OCI-LY3 (cell line): ENCODE measurements around the gene USP2.

Experiments used
- EZH2phosphoT487 ChIP-seq: fragments of 200-600 bp; shearing (Covaris generic); IDR thresholded peaks from 2 replicates; pipeline ENCODE4 v1.6.1; 2018; ENCODE audit warnings: antibody characterized with exemption, mixed run types, low read depth
- TF ChIP-seq, protein P1 (sequence below): fragments of 200-600, 300-600 bp; sonication (generic); IDR thresholded peaks from 2 replicates; pipeline ENCODE4 v1.5.1; 2014; ENCODE audit warnings: antibody characterized with exemption, low read length, low read depth

GRCh38 chr11:119366690-119367620 lies 14.5 kb downstream of the USP2 start:
- TF ChIP-seq EZH2phosphoT487: no peak
- TF ChIP-seq, protein P1, sequence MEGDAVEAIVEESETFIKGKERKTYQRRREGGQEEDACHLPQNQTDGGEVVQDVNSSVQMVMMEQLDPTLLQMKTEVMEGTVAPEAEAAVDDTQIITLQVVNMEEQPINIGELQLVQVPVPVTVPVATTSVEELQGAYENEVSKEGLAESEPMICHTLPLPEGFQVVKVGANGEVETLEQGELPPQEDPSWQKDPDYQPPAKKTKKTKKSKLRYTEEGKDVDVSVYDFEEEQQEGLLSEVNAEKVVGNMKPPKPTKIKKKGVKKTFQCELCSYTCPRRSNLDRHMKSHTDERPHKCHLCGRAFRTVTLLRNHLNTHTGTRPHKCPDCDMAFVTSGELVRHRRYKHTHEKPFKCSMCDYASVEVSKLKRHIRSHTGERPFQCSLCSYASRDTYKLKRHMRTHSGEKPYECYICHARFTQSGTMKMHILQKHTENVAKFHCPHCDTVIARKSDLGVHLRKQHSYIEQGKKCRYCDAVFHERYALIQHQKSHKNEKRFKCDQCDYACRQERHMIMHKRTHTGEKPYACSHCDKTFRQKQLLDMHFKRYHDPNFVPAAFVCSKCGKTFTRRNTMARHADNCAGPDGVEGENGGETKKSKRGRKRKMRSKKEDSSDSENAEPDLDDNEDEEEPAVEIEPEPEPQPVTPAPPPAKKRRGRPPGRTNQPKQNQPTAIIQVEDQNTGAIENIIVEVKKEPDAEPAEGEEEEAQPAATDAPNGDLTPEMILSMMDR: no peak
